Measurements from ENCODE around the gene LCE3B.
"Not testable (repeated sequence)": the region's sequence is repeated elsewhere in the genome, so short reads cannot be mapped to it uniquely, and the experiment has no call there.

LCE3B gene, protein sequence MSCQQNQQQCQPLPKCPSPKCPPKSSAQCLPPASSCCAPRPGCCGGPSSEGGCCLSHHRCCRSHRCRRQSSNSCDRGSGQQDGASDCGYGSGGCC

DNA sequence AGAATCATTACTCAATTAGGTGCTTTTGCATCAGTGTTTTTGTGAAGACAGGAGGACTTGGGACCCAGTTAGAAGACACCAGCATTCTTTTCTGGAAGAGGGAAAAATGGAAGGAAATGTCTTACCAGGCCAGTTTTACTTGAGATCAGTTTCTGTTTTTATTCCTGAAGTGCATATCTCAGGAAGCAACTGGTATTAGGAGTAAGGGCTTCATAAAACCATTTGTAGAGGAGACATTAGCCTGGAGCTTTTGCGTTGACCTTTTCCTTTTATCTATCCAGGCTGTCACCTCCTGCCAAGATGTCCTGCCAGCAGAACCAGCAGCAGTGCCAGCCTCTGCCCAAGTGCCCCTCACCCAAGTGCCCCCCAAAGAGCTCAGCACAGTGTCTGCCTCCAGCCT, at the start of gene LCE3B:
TSS of gene LCE3B (plus strand) at position 301 of the 400 bp plus-strand sequence. CDS start at position 301, 0 bp downstream.
- DNase-seq (ENCODE audit: low read depth) = no peak

DNA sequence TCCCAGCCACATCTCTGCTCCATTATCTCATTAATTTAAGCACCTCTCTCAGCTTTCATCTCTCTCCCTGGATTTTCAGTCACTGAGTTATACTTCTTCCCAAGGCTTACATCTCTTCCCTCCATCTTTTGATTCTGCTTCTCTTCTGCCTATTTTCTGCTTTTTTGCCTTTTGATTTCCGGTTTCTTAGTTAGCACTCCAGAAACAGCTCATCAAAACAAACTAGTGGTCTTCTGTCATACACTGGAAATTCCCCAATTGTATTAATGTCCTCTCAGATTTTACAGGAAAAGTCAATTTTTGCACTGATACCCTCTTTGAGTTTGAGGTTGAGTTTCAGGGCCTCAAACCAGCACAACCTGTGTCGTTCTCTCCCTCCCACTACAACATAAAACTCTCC, 48.5 kb upstream of the LCE3B start:
- DNase-seq (ENCODE audit: low read depth) = no peak

DNA sequence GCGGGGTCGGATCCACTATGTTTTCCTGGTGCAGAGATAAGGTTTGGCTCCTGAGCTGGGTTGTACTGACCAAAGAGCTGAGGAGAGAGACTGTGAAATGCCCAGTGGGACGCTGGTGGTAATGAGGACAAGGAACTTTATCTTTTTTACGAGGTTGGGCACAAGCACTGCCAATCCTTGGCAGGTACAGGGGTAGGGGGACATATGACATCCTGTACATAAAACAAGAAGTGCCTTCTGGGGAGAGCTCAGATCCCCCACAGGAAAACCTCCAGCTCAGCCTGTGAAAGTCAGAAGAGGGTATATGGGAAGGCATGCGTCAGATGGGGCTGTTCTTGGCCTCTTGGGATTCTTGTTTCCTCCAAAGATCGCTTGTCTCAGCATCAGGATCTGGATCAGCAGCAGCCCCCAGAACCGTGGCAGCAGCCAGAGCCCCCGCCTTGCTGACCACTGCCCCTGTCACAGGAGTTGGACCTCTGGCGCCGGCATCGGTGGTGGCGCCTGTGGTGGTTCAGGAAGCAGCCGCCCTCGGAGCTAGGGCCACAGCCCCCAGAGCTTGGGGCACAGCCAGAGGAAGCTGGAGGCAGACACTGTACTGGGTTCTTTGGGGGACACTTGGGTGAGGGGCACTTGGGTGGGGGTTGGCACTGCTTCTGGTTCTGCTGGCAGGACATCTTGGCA, 47.9 kb upstream of the LCE3B start:
- DNase-seq (ENCODE audit: low read depth) = no peak

DNA sequence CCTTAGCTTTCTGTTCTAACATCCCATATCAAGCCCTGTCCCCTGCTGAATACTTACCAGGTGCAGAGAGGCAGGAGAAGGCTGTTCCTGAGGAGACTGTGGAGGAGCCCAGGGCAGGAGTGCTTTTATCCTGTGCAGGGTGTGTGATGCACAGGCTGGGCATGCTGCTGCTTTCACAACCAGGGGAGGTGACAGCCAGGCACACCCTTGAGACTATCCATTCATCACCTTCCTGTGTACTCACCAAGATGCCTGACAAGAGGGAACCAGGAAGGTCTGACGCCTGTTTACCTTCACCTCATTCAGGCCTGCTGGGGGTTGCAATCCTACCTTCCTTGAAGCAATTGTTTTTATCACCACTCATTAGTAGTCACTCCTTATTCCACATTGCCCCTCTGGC, 46.9 kb upstream of the LCE3B start, which contains the start of gene LCE3E:
TSS of gene LCE3E (minus strand) at position 100 of the 400 bp plus-strand sequence. CDS start 572 bp downstream, outside the sequence.
- DNase-seq (ENCODE audit: low read depth) = no peak

DNA sequence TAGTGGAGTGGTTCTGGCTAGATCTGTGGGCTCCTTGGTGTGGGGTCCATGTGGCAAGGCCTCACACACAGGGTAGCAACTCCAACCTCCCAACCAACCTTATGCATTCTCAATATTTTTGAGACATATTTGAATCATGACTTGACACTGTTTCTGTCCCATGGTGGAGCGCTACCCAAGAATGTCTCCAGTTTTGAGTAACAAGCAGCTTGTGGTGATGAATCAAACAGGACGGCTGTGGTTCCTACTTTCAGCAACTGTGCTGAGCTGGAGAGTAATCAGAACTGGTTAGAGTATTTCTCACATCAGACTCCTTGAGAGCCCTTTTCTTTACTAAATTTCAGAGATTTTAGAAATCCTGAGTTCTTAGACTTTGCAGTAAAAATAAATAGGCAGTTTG, 36.4 kb upstream of the LCE3B start:
- no peak for DNase-seq (ENCODE audit: low read depth)

DNA sequence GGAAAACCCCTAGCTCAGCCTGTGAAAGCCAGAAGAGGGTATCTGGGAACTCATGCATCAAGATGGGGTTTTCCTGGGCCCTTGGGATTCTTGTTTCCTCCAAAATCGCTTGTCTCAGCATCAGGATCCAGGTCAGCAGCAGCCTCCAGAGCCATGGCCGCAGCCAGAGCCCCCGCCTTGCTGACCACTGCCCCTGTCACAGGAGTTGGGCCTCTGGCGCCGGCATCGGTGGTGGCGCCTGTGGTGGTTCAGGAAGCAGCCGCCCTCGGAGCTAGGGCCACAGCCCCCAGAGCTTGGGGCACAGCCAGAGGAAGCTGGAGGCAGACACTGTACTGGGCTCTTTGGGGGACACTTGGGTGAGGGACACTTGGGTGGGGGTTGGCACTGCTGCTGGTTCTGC, 34.1 kb upstream of the LCE3B start:
- not testable (repeated sequence) for DNase-seq (ENCODE audit: low read depth)

DNA sequence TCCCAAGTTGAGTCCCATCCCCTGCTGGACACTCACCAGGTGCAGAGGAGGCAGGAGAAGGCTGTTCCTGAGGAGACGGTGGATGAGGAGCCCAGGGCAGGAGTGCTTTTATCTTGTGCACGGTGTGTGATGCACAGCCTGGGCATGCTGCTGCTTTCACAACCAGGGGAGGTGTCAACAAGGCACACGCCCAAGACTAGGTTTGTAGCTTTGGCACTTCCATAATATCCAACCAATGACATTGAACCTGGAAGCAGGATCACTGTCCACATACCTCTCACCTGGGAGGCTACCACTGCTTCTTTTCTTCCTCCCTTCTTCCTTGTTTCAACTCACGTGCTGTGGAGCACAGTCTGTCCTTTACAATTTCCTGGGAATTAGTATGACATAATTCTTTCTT, 33.2 kb upstream of the LCE3B start, which contains the start of gene LCE3D:
TSS of gene LCE3D (minus strand) at position 84 of the 400 bp plus-strand sequence. CDS start 580 bp downstream, outside the sequence.
- DNase-seq (ENCODE audit: low read depth) = no peak

DNA sequence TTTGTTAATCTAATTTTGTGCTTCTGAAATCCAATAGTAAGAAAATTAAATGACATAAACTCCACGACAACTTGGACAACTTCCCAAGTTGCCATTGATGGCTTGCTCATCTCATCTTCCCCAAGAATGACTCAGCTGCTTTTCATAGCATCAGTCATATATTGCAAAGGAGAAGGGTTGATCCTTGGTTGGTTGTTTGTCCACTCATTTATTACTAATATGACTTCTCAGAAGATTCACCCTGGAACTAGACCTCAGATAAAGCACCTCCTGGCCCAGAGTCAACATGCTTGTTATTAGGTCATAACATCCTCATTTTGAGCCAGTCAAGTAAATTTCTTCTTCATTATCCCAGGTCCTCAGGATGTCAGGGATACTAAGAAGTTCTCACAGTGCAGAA, 31.0 kb upstream of the LCE3B start:
- no peak for DNase-seq (ENCODE audit: low read depth)

DNA sequence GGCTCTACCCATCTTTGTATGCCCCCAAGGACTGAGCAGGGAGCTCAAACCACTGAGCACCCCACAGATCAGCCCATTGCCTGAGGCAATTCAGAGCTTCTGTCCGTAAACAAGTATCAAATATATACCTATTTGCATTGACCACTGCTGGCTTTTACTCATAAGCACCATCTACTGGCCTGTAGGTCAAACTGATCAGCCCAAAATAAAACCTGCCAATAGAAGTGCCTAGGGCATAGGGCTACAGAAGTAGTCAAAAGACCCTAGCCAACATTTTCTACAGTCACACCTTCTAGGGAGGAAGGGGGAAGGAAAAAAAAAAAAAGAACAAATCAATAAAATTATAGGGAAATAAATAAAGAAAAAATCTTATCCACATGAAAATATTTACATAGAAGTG, 28.0 kb upstream of the LCE3B start:
- DNase-seq (ENCODE audit: low read depth) = no peak

DNA sequence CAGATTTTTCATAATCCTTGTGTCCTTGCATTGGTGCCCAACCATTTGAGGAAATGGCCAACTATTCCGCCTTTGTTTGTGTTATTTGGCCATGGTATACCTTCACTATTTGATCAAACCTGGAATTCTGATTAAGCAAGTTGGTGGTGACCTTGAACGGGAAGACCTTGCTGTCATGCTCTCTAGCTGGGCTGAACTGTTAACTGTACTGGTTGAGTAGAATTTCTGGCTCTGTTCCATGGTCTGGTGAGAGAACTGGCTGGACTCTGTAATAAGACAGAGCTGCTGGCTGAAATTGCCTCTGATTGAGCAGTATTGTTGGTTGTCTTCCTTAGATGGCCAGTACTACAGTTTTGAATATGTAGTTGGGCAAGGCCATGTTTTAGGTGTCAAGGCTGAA, 16.6 kb upstream of the LCE3B start:
- no peak for DNase-seq (ENCODE audit: low read depth)

DNA sequence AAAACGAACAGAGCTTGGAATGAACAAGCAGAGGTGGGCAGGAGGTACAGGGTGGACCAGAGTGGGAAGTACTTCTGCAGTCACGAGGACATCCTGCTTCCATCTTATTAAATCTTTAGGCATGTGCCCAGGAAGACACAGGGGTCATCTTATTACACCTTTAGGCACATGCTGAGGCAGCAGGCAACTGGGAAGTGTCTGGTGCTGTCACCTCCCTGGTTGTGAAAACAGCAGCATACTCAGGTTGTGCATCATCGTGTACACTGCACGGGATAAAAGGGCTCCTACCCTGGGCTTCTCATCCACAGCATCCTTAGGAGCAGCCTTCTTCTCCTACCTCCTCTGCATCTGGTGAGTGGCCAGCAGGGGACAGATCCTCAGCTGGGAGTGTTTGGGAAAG, 13.7 kb upstream of the LCE3B start, which contains the start of gene LCE3C:
TSS of gene LCE3C (plus strand) at position 301 of the 400 bp plus-strand sequence. CDS start 498 bp downstream, outside the sequence.
- DNase-seq (ENCODE audit: low read depth) = no peak

DNA sequence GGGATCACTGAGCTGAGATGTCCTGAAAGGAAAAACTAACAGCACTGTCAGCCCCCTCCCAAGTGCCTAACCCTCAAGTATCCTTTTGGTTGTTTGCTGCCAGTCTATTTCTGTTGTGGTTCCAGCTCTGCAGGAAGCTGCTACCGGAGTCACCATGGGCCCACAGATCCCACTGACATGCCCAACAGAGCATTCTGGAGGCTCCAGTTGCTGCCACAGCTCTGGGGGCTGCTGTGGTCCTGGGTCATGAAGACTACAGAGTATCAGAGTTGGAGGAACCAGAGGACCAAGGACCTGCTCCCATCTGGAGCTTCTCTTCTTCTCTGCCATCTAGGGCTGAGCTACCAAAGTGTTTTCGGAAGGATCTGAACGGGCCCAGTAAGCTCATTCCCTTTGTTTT, 8.4 kb downstream of the LCE3B start:
- DNase-seq (ENCODE audit: low read depth) = no peak

DNA sequence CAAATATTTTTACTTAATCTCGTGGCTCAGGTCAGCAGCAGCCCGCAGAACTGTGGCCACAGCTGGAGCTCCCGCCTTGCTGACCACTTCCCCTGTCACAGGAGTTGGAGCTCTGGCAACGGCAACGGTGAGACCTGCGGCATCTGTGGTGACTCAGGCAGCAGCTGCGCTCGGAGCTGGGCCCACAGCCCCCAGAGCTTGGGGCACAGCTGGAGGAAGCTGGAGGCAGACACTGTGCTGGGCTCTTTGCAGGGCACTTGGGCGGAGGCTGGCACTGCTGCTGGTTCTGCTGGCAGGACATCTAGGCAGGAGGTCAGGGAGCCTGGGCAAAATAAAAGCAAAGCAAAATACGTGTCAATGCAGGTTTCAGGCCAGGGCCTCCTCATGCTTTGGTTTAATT, 9.2 kb downstream of the LCE3B start, which contains the start of gene LCE3A:
TSS of gene LCE3A (minus strand) at position 301 of the 400 bp plus-strand sequence. CDS start at position 301, 0 bp downstream.
- DNase-seq (ENCODE audit: low read depth) = no peak

DNA sequence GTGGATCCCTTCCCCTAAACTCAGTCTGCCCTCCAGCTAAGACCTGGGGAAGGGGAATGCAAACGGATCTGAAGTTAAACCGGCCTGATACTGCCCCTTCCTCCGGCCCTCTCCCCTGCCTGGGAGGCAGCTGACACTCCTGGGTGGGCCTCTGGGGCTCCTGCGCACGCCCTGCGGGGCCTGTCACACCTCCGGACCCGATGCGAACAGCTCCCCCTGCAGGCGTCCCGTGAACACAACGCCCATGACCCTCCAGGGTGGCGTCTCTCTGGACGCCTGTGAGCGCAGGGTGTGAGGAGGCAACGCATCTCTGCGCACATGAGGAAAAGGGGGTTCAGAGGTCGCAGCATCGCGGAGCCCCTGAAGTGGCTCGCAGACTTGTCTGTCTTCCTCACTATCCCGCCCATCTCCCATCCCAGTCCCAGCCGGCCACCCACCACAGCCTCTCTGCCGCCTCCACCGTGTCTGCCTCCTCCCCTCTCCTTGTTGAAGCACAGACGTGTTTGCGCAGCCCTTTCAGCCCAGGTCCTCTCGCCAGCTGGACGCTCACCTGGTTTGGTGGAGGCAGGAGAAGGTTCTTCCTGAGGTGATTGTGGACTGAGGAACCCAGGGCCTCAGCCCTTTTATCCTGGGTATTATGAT, 9.7 kb downstream of the LCE3B start:
- DNase-seq (ENCODE audit: low read depth) = no peak

DNA sequence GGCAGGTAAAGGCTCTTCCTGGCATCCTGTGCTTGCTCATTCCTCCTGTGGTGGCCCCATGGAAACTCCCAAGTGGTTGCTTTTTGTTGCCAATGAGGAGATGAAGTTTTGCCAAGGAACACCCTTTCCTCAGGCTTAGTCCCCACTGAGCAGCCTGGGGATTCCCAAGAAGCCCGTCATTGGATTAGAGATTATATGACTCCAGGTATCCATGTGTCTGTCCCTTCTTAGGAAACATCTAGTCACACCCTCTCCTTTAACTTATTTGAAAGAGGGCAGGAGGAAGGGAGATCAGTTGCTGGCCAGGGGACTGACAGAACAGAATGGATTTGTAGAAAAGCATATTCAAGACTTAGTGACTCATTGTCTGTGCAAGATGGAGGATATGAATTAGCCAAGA, 13.1 kb downstream of the LCE3B start:
- DNase-seq (ENCODE audit: low read depth) = no peak

DNA sequence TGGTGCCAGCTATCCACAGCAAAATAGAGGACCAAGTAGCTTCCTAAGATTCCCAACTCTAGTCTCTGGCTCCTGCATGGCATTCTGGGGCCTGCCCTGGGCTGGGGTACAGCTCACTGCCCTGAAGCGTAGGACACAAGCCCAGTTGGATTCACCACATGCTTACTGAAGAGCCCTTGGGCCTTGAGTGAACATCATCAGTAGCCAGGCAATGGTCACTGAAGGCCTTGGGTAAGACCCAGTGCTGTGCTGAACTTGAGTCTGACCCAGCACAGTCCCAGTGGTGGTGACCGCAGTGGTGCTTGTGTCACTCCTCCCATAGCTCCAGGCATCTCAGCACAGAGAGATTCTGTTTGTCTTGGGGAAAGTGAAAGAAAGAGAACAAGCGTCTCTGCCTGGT, 17.0 kb downstream of the LCE3B start:
- DNase-seq (ENCODE audit: low read depth) = no peak

DNA sequence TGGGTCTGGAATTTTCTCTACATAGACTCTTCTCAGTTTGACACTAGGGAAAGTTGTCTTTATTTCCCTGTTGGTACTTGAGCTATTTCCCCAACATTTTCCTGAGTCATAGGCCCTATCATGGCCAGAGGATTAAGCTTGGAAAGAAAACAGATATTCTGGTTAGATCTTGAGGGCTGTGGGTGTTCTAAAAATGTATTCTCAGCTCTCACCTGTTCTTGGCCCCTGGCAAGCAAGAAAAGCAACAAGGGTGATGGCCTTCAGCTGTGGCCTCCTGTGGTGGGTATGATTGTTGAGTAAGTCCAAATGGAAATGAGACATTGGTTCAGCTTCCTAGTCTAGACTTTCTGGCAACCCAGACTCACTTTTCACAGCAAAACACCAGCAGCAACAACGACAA, 26.7 kb downstream of the LCE3B start:
- DNase-seq (ENCODE audit: low read depth) = no peak

DNA sequence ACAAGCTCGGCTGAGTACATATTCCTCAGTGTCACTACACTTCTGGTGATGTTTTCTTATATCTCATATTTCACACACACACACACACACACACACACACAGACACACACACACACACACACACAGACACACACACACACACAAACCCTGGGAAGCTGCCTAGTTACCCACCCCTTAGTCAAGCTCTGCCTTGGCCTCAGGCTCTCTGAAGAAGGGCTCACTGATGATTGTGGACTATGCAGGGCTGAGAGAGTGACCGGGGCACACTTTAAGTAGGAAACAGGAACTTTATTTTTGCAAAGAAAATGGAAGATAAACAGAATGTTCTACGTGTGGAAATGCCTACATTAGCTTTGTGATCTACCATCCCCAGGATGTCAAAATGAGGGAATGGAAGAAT, 30.3 kb downstream of the LCE3B start:
- DNase-seq (ENCODE audit: low read depth) = no peak

DNA sequence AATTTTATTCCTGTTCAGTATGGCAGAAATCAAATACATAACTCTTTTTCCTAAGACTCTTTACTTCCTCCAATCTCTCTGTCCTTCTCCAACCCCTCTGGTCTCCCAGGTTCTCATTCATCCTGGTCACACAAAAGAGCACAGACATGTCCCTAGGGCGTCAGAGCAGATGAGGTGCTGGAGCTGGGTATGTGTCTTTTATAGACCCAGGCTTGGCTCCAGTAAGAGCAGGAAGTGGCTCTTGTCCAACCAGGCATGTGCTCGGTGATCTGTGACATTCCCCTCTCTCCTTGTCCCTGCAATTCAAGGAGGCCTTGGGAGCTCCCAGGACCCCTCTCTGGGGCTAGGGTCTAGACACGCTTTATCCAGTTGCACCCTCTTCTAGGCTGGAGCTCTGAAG, 31.5 kb downstream of the LCE3B start:
- DNase-seq (ENCODE audit: low read depth) = no peak

DNA sequence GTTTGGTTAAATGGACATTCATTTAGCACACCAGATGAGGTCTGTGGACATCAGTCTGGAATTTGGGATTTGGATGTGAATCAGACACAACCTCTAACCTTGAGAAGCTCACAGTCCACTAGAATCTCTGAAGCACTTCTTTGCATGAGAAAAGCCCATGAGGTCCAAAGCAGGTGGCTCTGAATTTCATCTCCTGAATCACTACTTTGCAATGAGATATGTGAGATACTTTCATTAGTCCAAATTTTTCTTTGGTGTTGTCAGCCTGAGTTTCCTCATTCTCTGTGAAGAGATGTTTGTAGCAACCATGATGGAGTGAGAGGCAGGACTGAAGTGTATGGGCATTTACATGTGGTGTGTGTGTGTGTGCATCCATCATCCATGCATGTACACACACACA, 33.0 kb downstream of the LCE3B start:
- no peak for DNase-seq (ENCODE audit: low read depth)

DNA sequence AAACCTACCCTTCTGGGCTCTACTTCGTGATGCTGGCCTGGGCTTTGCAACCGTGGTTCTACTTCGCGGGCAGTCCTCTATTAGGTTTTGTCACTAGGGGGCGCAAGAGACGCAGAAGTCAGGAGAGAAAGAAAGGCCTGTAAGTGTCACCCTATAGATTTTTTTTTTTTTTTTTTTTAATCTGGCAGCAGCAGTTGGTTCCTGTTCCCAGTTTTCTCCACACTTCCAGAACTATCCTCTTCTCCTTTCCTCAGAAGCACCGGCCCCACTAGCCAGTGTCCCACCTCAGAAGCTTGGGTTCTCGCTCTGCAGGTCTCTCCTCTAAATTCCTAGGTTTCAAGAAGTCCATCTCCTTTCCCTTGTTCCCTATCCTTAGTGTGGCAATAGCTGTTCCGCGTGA, 40.5 kb downstream of the LCE3B start:
- DNase-seq (ENCODE audit: low read depth) = peak; percentile 12

DNA sequence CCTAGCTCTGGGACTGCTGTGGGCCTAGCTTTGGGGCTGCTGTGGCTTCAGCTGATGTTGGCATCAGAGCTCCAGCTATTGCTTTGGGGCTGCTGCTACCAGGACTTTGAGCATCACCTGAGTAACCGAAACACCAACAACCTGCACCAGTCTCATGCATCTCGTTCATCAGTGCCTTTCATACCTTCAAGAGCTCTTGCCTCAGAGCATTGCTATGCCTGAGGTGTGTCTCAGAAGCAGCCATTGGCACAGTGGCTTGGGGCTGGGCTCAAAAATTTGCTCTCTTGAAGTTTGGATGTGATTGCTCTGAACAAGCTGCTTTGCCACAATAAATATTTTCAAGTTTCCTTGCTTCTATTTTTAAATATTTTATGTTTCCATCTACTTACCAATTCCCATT, 42.8 kb downstream of the LCE3B start:
- no peak for DNase-seq (ENCODE audit: low read depth)

DNA sequence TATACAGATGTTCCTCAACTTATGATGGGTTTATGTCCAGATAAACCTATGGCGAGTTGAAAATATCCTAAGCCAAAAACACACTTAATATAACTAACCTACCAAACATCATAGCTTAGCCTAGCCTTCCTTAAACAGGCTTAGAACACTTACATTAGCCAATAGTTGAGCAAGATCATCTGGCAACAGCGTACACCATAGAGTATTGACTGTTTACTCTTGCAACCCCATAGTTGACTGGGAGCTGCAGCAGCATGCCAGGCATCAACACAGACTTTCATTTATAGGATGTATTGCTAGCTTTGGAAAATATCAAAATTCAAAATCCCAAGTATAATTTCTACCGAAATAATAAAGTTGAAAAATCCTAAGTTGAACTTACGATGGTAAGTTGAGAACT, 44.1 kb downstream of the LCE3B start:
- DNase-seq (ENCODE audit: low read depth) = no peak

Measured in fibroblast of the conjunctiva (primary cell).